ENCODE data around the gene ANKHD1.

DNA sequence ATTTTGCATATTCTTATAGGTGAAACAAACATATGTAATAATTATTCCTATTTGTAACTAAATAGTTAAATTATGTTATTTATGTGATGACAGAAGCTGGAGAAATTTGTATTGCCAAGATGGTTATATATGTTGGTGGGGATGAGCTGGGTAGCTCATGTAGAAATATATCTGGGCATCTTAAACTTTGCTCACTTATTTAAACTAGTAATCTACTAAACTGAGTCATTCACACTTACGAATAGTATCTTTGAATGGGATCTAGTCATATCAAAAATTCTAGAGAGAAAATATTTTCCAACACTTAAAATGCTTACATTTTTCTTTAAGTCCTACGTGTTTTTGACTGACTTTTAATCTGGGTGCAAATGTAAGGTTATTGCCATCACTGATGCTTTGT lies 101.2 kb downstream of the ANKHD1 start:
- TF ChIP-seq, protein P1, sequence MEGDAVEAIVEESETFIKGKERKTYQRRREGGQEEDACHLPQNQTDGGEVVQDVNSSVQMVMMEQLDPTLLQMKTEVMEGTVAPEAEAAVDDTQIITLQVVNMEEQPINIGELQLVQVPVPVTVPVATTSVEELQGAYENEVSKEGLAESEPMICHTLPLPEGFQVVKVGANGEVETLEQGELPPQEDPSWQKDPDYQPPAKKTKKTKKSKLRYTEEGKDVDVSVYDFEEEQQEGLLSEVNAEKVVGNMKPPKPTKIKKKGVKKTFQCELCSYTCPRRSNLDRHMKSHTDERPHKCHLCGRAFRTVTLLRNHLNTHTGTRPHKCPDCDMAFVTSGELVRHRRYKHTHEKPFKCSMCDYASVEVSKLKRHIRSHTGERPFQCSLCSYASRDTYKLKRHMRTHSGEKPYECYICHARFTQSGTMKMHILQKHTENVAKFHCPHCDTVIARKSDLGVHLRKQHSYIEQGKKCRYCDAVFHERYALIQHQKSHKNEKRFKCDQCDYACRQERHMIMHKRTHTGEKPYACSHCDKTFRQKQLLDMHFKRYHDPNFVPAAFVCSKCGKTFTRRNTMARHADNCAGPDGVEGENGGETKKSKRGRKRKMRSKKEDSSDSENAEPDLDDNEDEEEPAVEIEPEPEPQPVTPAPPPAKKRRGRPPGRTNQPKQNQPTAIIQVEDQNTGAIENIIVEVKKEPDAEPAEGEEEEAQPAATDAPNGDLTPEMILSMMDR (conservative IDR thresholded peaks at IDR 0.05; ENCODE audit: low read length), result no peak
- TF ChIP-seq EZH2phosphoT487 (IDR thresholded peaks at IDR 0.05; ENCODE audit: borderline replicate concordance), result no peak

Measured in Loucy (cell line).